ENCODE data around the gene GLIPR2. TPM values are rescaled to one million over a fixed set of nuclear protein-coding genes. Genes with fewer than 3 reads are reported as not detected.

GLIPR2 gene
- total and polyA plus RNA-seq, 2 of the 13 experiments (the other 11 are each of a cell fraction or from before 2014, with no cell fraction given), result 0.08 to 0.42 TPM

- WGBS (ENCODE audit: low lambda C conversion rate), result 9% methylated on average over 4 of the region's 5 CpGs
- in situ Hi-C loops (cut with HindIII; ENCODE audit: extremely low pct_ligation_motif_present, low pct_unique_long_range_greater_than_20kb) (no loop called here), intact Hi-C loops (cut with micrococcal nuclease; ENCODE audit: unreplicated experiment) (no loop called here)
- FAIRE-seq (no peak), ATAC-seq (no peak), DNase-seq (ENCODE audit: low spot score) (no peak)
- ChIA-PET CTCF (ENCODE audit: low intra/inter-chr PET ratio, low total read pairs) (no interaction called here), POLR2A (no interaction called here)
- Histone ChIP-seq H3K27me3 (ENCODE audit: control insufficient read depth in 1 of 2, insufficient read depth in 2 of 2, low read length in 2 of 2) (peaks cover 0 to 11% of the 10 kb centered on the region in 2 experiments; a peak in 3 of 5 replicates), H3K9me3 (ENCODE audit: low read length) (no peaks in the 10 kb centered on the region), H3K9ac (ENCODE audit: insufficient read depth, low read depth, low read length) (no peak overlapping the region), H3K27ac (ENCODE audit: extremely low read length, insufficient read depth, low read length) (no peak overlapping the region), H3K4me3 (replicated peaks in 1 of 3; ENCODE audit: insufficient read depth in 1 of 3, low read depth in 2 of 3, low read length in 3 of 3) (no peak overlapping the region), H4K20me1 (ENCODE audit: insufficient read depth, low read length) (no peaks in the 10 kb centered on the region), H3K36me3 (replicated peaks in 1 of 2; ENCODE audit: control insufficient read depth in 1 of 2, insufficient read depth in 2 of 2, low read length in 2 of 2) (no peaks in the 10 kb centered on the region), H2AFZ (ENCODE audit: low read length) (no peak overlapping the region), H3K79me2 (ENCODE audit: insufficient read depth, low read length) (no peaks in the 10 kb centered on the region), H3K4me1 (ENCODE audit: insufficient read depth, low read length) (peaks cover 7% of the 10 kb centered on the region), H3K4me2 (ENCODE audit: low read depth, low read length) (no peak overlapping the region)
- no TSS peak for BruUV-seq (replicated peaks)
- TF ChIP-seq ZNF660 (CRISPR knock-in tag; IDR thresholded peaks at IDR 0.05; ENCODE audit: borderline replicate concordance, low read depth) (no peak), BCL6 (CRISPR knock-in tag; IDR thresholded peaks at IDR 0.05) (no peak), CHD4 (IDR thresholded peaks at IDR 0.05; ENCODE audit: borderline replicate concordance, low read length) (no peak), FOXK2 (IDR thresholded peaks at IDR 0.05) (no peak), TFAP4 (IDR thresholded peaks at IDR 0.05; ENCODE audit: borderline replicate concordance, low read depth) (no peak), BATF2 (CRISPR knock-in tag; IDR thresholded peaks at IDR 0.05) (no peak), ZNF691 (CRISPR knock-in tag; IDR thresholded peaks at IDR 0.05; ENCODE audit: borderline replicate concordance, low read depth) (no peak), XRCC5 (optimal IDR thresholded peaks at IDR 0.05; ENCODE audit: low read length) (no peak), FOSL1 (CRISPR knock-in tag; IDR thresholded peaks at IDR 0.05; ENCODE audit: borderline replicate concordance) (no peak), ZBTB26 (CRISPR knock-in tag; IDR thresholded peaks at IDR 0.05; ENCODE audit: borderline replicate concordance) (no peak), ZFP1 (CRISPR knock-in tag; IDR thresholded peaks at IDR 0.05) (no peak), DPF2 (CRISPR knock-in tag; IDR thresholded peaks at IDR 0.05; ENCODE audit: borderline replicate concordance, low read depth) (no peak), BCLAF1 (IDR thresholded peaks at IDR 0.05) (no peak), ZNF550 (CRISPR knock-in tag; IDR thresholded peaks at IDR 0.05; ENCODE audit: borderline replicate concordance) (no peak), ZC3H4 (CRISPR knock-in tag; IDR thresholded peaks at IDR 0.05; ENCODE audit: borderline replicate concordance) (no peak), MIER3 (CRISPR knock-in tag; IDR thresholded peaks at IDR 0.05; ENCODE audit: borderline replicate concordance) (no peak), ZNF513 (CRISPR knock-in tag; conservative IDR thresholded peaks at IDR 0.05) (no peak)
Observed at GRCh38 chr9:36127652-36128244, 8.8 kb upstream of the GLIPR2 start.
